GM18520 (cell line): ENCODE measurements around the gene KRT79.
"Not testable (repeated sequence)": the region's sequence is repeated elsewhere in the genome, so short reads cannot be mapped to it uniquely, and the experiment has no call there.

Experiments
- ATAC-seq: cut with Tn5 transposase; IDR thresholded peaks from one replicate; pipeline ENCODE4 v1.9.1; 2021; ENCODE audit not compliant: unreplicated experiment

Gene KRT79

GRCh38 chr12:52807544-52808470 lies 26.3 kb downstream of the KRT79 start:
- no peak for ATAC-seq

GRCh38 chr12:52806821-52807543 lies 27.1 kb downstream of the KRT79 start:
- no peak for ATAC-seq

- no peak for ATAC-seq
These were observed 27.8 kb downstream of the KRT79 start for GRCh38 chr12:52806169-52806811.

GRCh38 chr12:52805739-52806138 lies 28.4 kb downstream of the KRT79 start:
- no peak for ATAC-seq

- ATAC-seq, result no peak
These were observed 29.1 kb downstream of the KRT79 start for GRCh38 chr12:52805000-52805399.

- no peak for ATAC-seq
These were observed 31.7 kb downstream of the KRT79 start for GRCh38 chr12:52802442-52802841.

GRCh38 chr12:52801773-52802172 lies 32.3 kb downstream of the KRT79 start:
- ATAC-seq, result no peak

- ATAC-seq, result no peak
These were observed 33.7 kb downstream of the KRT79 start for GRCh38 chr12:52800259-52800917.

GRCh38 chr12:52799505-52800211 lies 34.5 kb downstream of the KRT79 start:
- no peak for ATAC-seq

- no peak for ATAC-seq
These were observed 35.2 kb downstream of the KRT79 start for GRCh38 chr12:52798671-52799504.

GRCh38 chr12:52798003-52798670 lies 36.0 kb downstream of the KRT79 start:
- no peak for ATAC-seq

- no peak for ATAC-seq
These were observed 36.6 kb downstream of the KRT79 start for GRCh38 chr12:52797529-52797894.

GRCh38 chr12:52796839-52797528 lies 37.1 kb downstream of the KRT79 start:
- ATAC-seq, result no peak

- ATAC-seq, result no peak
These were observed 37.7 kb downstream of the KRT79 start for GRCh38 chr12:52796429-52796794.

- no peak for ATAC-seq
These were observed 38.2 kb downstream of the KRT79 start, which contains the start of gene KRT3 for GRCh38 chr12:52795694-52796428. Gene KRT3 (minus strand): TSS chr12:52796117. CDS start chr12:52796042, 75 bp downstream.

GRCh38 chr12:52795332-52795674 lies 38.8 kb downstream of the KRT79 start:
- not testable (repeated sequence) for ATAC-seq

GRCh38 chr12:52794479-52795331 lies 39.4 kb downstream of the KRT79 start:
- no peak for ATAC-seq
